A172 (cell line): ENCODE results near the gene SEC31B. TPM values are rescaled to one million over a fixed set of nuclear protein-coding genes. Genes with fewer than 3 reads are reported as not detected.

Experiments used
- DNase-seq: peaks from one replicate; pipeline ENCODE4 v3.0.0-alpha.2; 2015; ENCODE audit warnings: low spot score
- total RNA-seq: library from RNA; depleted of rRNA; stranded (reverse); fragments of >200 nt; shearing (Covaris generic); gene quantifications from 2 replicates; pipeline ENCODE4 v1.2.3, GENCODE V29; 2014; rRNA removed

SEC31B gene
- total RNA-seq, 1 experiment from 2014 or later: 1.4 TPM

GRCh38 chr10:100446130-100446761, 73.4 kb downstream of the SEC31B start:
- DNase-seq: no peak

GRCh38 chr10:100442548-100442947, 77.1 kb downstream of the SEC31B start:
- no peak for DNase-seq

- no peak for DNase-seq
These were observed 80.9 kb downstream of the SEC31B start for GRCh38 chr10:100438674-100439315.

Other genes starting within 250 kb of the SEC31B start
- gene BLOC1S2, start 233.2 kb downstream of the SEC31B start, total RNA-seq: 113 and 127 TPM in 2 replicates
- gene PKD2L1, start 189.6 kb downstream of the SEC31B start, total RNA-seq: not detected in 2 replicates
- 249 and 398 TPM in 2 replicates for gene SCD, start 172.6 kb downstream of the SEC31B start, total RNA-seq
- gene WNT8B, start 56.9 kb downstream of the SEC31B start, total RNA-seq: not detected in 2 replicates
- gene NDUFB8, start 10.0 kb upstream of the SEC31B start, total RNA-seq: 152 and 197 TPM in 2 replicates
- 6.2 and 10.1 TPM in 2 replicates for gene HIF1AN, start 16.1 kb upstream of the SEC31B start, total RNA-seq
- gene PAX2, start 225.7 kb upstream of the SEC31B start, total RNA-seq: 0.07 TPM in 1 of 2 replicates, not detected in the other